ENCODE data around the gene EIF2D. TPM values are rescaled to one million over a fixed set of nuclear protein-coding genes. Genes with fewer than 3 reads are reported as not detected.

The EIF2D gene
- total RNA-seq, 1 donor from 2014 or later, result 45.7 TPM

DNA sequence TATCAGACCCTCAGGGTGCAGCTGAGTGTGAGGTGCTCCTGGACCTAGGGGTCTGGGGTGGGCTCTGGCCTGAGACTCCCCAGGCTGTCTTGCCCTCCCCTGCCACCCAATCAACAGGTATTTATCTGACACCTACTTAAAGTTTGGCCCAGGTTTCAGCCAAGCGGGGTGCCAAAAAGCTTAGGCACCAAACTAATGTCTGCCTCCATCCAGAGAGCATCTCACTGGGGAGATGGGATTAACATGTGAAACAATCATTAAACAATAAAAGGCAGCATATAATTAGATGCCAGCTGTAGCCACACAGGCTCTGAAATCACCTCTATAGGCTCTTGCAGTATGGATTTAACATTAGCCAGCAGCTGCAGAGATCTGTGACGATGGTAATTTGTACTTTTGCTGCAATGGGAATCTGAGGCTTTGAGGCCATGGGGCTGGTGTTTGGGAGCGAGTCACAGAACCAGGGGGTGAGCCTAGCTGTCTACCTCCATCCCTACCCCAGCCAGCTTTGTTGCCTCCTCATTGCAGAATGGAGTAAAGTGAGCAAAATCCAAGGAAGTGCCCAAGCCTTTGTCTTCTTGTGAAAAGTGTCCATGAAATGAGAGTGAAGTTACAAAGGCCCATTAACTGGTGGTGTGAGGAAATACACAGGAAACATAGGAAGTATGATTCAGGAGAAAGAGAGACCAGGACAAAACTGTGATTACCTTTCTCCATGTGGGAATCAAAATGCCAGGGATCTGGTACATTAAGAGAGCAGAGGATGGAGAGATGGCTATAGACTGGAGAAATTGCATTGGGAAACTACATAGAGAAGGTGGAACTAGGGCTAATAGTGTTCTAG is 36.1 kb downstream of the EIF2D start:
- Mint-ChIP-seq H3K27me3 (peaks cover 8% of the 10 kb centered on the region), H3K36me3 (no peaks in the 10 kb centered on the region), H3K4me1 (ENCODE audit: unreplicated experiment) (peaks cover 5% of the 10 kb centered on the region), H3K27ac (peak overlapping the region; percentile 27), H3K9me3 (no peaks in the 10 kb centered on the region), H3K4me3 (no peak overlapping the region)
- DNase-seq (ENCODE audit: extremely low spot score, unreplicated experiment), result no peak
- TF ChIP-seq, protein P1, sequence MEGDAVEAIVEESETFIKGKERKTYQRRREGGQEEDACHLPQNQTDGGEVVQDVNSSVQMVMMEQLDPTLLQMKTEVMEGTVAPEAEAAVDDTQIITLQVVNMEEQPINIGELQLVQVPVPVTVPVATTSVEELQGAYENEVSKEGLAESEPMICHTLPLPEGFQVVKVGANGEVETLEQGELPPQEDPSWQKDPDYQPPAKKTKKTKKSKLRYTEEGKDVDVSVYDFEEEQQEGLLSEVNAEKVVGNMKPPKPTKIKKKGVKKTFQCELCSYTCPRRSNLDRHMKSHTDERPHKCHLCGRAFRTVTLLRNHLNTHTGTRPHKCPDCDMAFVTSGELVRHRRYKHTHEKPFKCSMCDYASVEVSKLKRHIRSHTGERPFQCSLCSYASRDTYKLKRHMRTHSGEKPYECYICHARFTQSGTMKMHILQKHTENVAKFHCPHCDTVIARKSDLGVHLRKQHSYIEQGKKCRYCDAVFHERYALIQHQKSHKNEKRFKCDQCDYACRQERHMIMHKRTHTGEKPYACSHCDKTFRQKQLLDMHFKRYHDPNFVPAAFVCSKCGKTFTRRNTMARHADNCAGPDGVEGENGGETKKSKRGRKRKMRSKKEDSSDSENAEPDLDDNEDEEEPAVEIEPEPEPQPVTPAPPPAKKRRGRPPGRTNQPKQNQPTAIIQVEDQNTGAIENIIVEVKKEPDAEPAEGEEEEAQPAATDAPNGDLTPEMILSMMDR (conservative IDR thresholded peaks at IDR 0.05), result no peak

DNA sequence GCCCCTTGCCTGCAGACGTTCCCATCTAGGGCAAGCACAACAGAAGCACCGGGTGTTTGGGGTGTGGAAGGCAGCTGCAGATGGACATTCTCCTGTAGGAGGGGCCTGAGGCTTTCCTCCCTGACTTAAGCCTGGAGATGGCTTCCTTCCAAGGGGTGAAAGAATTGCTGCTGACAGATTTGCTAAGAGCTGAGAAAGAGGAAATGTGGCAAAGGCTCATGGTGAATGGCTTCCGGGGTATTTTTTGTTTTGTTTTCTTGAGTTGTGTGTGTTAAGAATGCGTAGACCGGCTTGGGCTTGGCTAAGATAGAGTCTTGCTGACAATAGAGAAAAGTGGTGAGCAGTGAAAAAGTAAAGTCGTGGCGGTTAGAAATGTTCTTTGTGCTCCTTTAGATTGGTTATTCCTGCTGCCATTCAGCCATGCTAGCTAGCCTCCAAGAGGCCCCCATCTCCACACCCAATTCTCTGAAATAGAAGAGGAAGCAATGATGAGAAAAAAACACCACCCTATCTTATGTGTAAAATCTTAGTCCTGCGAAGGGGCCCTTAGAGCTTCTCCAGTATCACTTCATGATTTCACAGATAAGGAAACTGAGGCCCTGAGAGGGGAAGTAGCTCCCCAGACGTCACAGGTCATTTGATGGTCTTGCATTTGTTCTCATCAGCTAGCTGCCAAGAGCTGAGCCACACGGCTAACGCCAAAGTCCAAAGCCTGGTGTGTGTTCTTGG is 36.9 kb downstream of the EIF2D start:
- no peak for DNase-seq (ENCODE audit: extremely low spot score, unreplicated experiment)
- Mint-ChIP-seq H3K4me1 (ENCODE audit: unreplicated experiment) (peaks cover 5% of the 10 kb centered on the region), H3K27ac (no peak overlapping the region), H3K27me3 (peaks cover 4% of the 10 kb centered on the region), H3K9me3 (no peaks in the 10 kb centered on the region), H3K4me3 (no peak overlapping the region), H3K36me3 (no peaks in the 10 kb centered on the region)
- TF ChIP-seq, protein P1 (conservative IDR thresholded peaks at IDR 0.05), result no peak

DNA sequence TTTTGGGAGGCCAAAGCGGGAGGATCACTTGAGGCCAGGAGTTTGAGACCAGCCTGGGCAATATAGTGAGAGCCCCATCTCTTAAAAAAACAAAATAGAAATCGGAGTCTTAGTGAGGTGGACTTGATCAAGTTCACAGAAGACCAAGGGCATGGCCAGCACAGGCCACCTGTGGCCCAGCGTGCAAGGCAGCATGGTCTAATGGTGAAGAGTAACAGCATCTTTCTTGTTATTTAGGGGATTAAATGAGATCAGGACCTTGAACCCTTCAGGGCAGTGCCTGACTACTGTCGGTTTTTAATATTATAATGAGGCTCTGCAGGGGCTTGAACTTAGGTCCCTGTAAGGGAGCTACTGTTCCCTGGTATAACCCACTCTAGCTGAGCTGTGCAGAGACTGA is 38.5 kb downstream of the EIF2D start:
- Mint-ChIP-seq H3K27ac (no peak overlapping the region), H3K9me3 (no peaks in the 10 kb centered on the region), H3K27me3 (peaks cover 4% of the 10 kb centered on the region), H3K4me3 (no peak overlapping the region), H3K36me3 (no peaks in the 10 kb centered on the region), H3K4me1 (ENCODE audit: unreplicated experiment) (peaks cover 5% of the 10 kb centered on the region)
- DNase-seq (ENCODE audit: extremely low spot score, unreplicated experiment), result no peak
- TF ChIP-seq, protein P1 (conservative IDR thresholded peaks at IDR 0.05), result no peak

DNA sequence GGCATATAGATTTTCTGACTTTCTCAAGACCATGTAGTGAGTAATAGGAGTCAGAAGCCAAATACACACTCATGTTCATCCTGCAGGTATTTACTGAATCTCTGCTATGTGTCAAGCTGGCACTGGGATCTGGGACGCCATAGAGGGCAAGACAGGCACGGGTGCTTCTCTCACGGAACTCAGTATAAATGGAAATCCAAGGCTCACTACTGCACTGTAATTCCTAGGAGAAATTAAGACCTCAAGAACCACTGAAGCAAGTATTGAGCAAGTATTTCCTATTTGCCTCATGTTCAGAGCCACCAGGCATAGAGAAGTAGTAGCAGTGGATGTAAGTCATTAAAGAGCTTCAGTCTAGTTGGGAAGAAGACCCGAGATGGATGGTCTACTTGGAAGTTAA is 38.9 kb downstream of the EIF2D start:
- Mint-ChIP-seq H3K4me3 (no peak overlapping the region), H3K27me3 (peaks cover 4% of the 10 kb centered on the region), H3K36me3 (no peaks in the 10 kb centered on the region), H3K4me1 (ENCODE audit: unreplicated experiment) (peaks cover 5% of the 10 kb centered on the region), H3K27ac (no peak overlapping the region), H3K9me3 (no peaks in the 10 kb centered on the region)
- TF ChIP-seq, protein P1 (conservative IDR thresholded peaks at IDR 0.05), result no peak
- no peak for DNase-seq (ENCODE audit: extremely low spot score, unreplicated experiment)

DNA sequence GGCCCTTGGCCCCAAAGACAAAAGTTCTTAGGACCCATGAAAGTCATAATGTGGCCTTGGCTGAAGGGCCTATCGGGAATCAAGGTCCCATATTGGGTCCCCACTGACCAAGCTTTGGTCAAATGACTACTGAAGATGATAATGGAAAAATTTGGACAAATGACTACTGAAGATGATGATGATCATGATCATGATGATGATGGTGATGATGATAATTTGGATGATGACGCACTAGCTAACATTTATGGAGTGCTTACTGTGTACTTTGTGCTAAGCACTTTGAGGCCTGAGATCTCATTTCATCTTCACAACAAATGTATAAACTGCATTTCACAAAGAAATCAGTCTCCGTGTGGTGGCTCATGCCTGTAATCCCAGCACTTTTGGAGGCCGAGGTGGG is 39.4 kb downstream of the EIF2D start:
- Mint-ChIP-seq H3K36me3 (no peaks in the 10 kb centered on the region), H3K27me3 (peaks cover 4% of the 10 kb centered on the region), H3K9me3 (no peaks in the 10 kb centered on the region), H3K4me1 (ENCODE audit: unreplicated experiment) (peaks cover 5% of the 10 kb centered on the region), H3K27ac (no peak overlapping the region), H3K4me3 (no peak overlapping the region)
- TF ChIP-seq, protein P1 (conservative IDR thresholded peaks at IDR 0.05), result no peak
- no peak for DNase-seq (ENCODE audit: extremely low spot score, unreplicated experiment)

Data from type B pancreatic cell (in vitro differentiated cells).